Astrocyte (in vitro differentiated cells and primary cell): ENCODE data around the gene PUDP. TPM values are rescaled to one million over a fixed set of nuclear protein-coding genes. Genes with fewer than 3 reads are reported as not detected.
A peak's percentile ranks its signal among the peaks of the same experiment; 100 is the strongest.

Experiments
- DNase-seq: peaks from one replicate; pipeline ENCODE4 v3.0.0-alpha.2; 2010; ENCODE audit warnings: low read depth
- FAIRE-seq: peaks from 2 replicates; lab custom pipeline; 2011; peaks lifted over from hg19 to GRCh38; lab: Jason Lieb, UNC
- H2AFZ ChIP-seq: 2 replicates; pipeline ENCODE4 v1.6.0; 2012; ENCODE audit warnings: low read depth, low read length, inconsistent platforms
- H3K27ac ChIP-seq: 2 replicates; pipeline ENCODE4 v1.5.1; 2011; ENCODE audit warnings: low read depth, low read length, inconsistent platforms
- H3K27me3 ChIP-seq: 2 replicates; pipeline ENCODE4 v1.6.0; 2011; ENCODE audit warnings: low read length, inconsistent platforms; ENCODE audit not compliant: insufficient read depth
- H3K36me3 ChIP-seq: 2 replicates; pipeline ENCODE4 v1.5.1; 2011; ENCODE audit warnings: low read length, inconsistent platforms; ENCODE audit not compliant: insufficient read depth
- H3K4me1 ChIP-seq: 2 replicates; pipeline ENCODE4 v1.5.1; 2011; ENCODE audit warnings: low read length, inconsistent platforms; ENCODE audit not compliant: insufficient read depth
- H3K4me2 ChIP-seq: 2 replicates; pipeline ENCODE4 v1.6.0; 2012; ENCODE audit warnings: low read length, inconsistent platforms
- H3K4me3 ChIP-seq: 2 replicates; pipeline ENCODE4 v1.5.1; 2011; ENCODE audit warnings: low read depth, mild to moderate bottlenecking, low read length, inconsistent platforms; ENCODE audit not compliant: insufficient read depth
- H3K79me2 ChIP-seq: 2 replicates; pipeline ENCODE4 v1.6.0; 2012; ENCODE audit warnings: mild to moderate bottlenecking, low read length, inconsistent platforms; ENCODE audit not compliant: insufficient read depth
- H3K9ac ChIP-seq: 2 replicates; pipeline ENCODE4 v1.6.0; 2012; ENCODE audit warnings: mild to moderate bottlenecking, low read length, inconsistent platforms
- H3K9me3 ChIP-seq: 2 replicates; pipeline ENCODE4 v1.5.1; 2012; ENCODE audit warnings: low read depth, mild to moderate bottlenecking, low read length, inconsistent platforms; ENCODE audit not compliant: insufficient read depth
- H4K20me1 ChIP-seq: 2 replicates; pipeline ENCODE4 v1.6.0; 2012; ENCODE audit warnings: low read length, inconsistent platforms; ENCODE audit not compliant: insufficient read depth
- H3K27ac Mint-ChIP-seq: one replicate; pipeline ENCODE4 v1.8.0; 2021; ENCODE audit warnings: mild to moderate bottlenecking, mixed read lengths; ENCODE audit not compliant: unreplicated experiment
- H3K27me3 Mint-ChIP-seq: one replicate; pipeline ENCODE4 v1.8.0; 2021; ENCODE audit warnings: low read depth, mixed read lengths; ENCODE audit not compliant: unreplicated experiment
- H3K36me3 Mint-ChIP-seq: one replicate; pipeline ENCODE4 v1.8.0; 2021; ENCODE audit warnings: low read depth, mixed read lengths; ENCODE audit not compliant: unreplicated experiment
- H3K4me1 Mint-ChIP-seq: one replicate; pipeline ENCODE4 v1.8.0; 2021; ENCODE audit warnings: low read depth, mixed read lengths; ENCODE audit not compliant: unreplicated experiment
- H3K4me3 Mint-ChIP-seq: one replicate; pipeline ENCODE4 v1.8.0; 2021; ENCODE audit warnings: mild to moderate bottlenecking, moderate library complexity, mixed read lengths; ENCODE audit not compliant: unreplicated experiment
- H3K9me3 Mint-ChIP-seq: one replicate; pipeline ENCODE4 v1.8.0; 2021; ENCODE audit warnings: mild to moderate bottlenecking, mixed read lengths; ENCODE audit not compliant: unreplicated experiment
- EZH2 ChIP-seq: IDR thresholded peaks from 2 replicates; pipeline ENCODE4 v1.6.1; 2012; ENCODE audit warnings: mild to moderate bottlenecking, low read length, inconsistent platforms; ENCODE audit not compliant: insufficient read depth
- total RNA-seq: library from RNA; stranded (reverse); gene quantifications from 2 replicates; pipeline ENCODE4 v1.2.1, GENCODE V29; 2021
- TF ChIP-seq, protein P1 (sequence below): IDR thresholded peaks from 2 replicates; pipeline ENCODE4 v1.5.1; 2011; ENCODE audit warnings: low read depth, mild to moderate bottlenecking, inconsistent platforms, low read length, moderate library complexity; ENCODE audit not compliant: insufficient read depth

PUDP gene
- total RNA-seq, 1 donor from 2014 or later, result 21.8 TPM

DNA sequence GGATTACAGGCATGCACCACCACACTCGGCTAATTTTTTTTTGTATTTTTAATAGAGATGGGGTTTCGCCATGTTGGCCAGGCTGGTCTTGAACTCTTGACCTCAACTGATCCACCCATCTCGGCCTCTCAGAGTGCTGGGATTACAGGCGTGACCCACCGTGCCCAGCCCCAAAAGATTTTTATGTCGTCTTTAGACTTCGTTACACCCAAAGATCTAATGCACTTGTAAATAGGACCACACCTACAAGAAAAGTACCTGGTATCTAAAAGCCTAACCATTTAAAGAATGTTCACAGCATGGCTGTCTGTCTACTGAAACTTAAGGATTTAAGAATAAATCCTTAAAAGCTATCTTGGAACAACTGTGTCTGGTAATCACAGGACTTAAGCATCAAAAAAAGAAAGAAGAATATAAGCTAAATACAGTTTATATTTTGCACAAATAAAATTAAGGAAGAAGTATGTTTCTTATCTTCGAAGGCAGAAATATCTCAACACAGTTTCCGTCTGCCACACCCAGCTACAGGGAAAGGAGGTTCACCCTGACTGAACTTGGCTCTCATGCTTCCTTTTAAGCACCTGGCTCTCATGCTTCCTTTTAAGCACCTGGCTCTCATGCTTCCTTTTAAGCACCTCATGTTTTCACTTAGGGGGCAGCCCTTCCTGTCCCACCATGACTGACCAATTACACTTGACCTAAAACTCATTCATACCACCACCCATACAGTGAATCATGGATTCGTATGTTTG lies 92.4 kb downstream of the PUDP start:
- no peaks in the 10 kb centered on the region for H3K4me1 ChIP-seq
- H4K20me1 ChIP-seq, result no peaks in the 10 kb centered on the region
- H3K4me2 ChIP-seq, result no peak overlapping the region
- DNase-seq, result no peak
- TF ChIP-seq, protein P1, sequence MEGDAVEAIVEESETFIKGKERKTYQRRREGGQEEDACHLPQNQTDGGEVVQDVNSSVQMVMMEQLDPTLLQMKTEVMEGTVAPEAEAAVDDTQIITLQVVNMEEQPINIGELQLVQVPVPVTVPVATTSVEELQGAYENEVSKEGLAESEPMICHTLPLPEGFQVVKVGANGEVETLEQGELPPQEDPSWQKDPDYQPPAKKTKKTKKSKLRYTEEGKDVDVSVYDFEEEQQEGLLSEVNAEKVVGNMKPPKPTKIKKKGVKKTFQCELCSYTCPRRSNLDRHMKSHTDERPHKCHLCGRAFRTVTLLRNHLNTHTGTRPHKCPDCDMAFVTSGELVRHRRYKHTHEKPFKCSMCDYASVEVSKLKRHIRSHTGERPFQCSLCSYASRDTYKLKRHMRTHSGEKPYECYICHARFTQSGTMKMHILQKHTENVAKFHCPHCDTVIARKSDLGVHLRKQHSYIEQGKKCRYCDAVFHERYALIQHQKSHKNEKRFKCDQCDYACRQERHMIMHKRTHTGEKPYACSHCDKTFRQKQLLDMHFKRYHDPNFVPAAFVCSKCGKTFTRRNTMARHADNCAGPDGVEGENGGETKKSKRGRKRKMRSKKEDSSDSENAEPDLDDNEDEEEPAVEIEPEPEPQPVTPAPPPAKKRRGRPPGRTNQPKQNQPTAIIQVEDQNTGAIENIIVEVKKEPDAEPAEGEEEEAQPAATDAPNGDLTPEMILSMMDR, result no peak
- TF ChIP-seq EZH2, result no peak
- FAIRE-seq, result peak; percentile 92
- H3K9me3 ChIP-seq, result no peaks in the 10 kb centered on the region
- Mint-ChIP-seq H3K4me3 (no peak overlapping the region), H3K27ac (no peak overlapping the region), H3K36me3 (peaks cover 6% of the 10 kb centered on the region), H3K9me3 (no peaks in the 10 kb centered on the region), H3K4me1 (no peaks in the 10 kb centered on the region), H3K27me3 (no peaks in the 10 kb centered on the region)
- H3K27me3 ChIP-seq, result no peaks in the 10 kb centered on the region
- H3K9ac ChIP-seq, result no peak overlapping the region
- no peak overlapping the region for H2AFZ ChIP-seq
- no peaks in the 10 kb centered on the region for H3K36me3 ChIP-seq
- H3K4me3 ChIP-seq, result no peak overlapping the region
- no peaks in the 10 kb centered on the region for H3K79me2 ChIP-seq
- H3K27ac ChIP-seq, result no peak overlapping the region

DNA sequence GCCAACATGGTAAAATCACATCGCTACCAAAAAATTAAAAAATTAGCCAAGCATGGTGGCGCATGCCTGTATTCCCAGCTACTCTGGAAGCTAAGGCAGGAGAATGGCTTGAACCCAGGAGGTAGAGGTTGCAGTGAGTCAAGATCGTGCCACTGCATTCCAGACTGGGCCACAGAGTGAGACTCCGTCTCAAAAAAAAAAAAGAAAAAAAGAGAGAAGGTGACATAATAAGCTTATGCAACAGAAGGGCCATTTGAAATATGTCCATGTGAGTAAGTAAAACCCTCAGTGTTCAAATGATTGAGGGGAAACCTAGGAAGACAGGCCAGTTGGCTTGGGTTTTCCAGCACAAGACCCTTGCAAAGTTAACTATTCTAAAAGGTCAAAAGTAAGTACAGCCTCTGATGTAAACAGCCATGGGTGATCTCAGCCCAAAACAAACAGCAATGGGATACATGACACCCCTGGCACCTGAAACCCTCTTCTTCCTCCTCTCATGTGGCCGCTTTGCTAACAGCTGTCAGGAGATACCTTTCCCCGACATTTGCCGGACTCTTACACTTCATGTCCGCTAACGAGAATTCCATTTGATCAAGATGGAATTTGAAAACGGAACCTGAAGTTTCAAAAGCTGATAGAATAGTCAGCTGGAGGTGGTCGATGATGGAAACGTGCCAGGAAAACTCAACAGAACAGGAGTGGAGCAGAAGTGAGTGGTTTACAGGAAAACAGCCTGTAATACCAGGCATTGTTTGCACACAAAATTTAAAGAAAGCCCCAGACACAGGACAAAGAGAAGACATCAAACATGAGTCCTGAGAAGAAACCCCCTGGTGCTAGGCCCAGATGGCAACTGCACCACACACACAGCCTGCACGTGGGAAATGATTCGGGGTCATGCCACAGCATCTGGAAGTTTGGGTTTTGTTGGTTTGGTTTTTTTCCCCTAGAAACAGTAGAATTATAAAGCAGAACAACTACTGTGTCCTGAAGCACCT lies 93.4 kb downstream of the PUDP start:
- peak; percentile 68 for FAIRE-seq
- H3K9me3 Mint-ChIP-seq, result no peaks in the 10 kb centered on the region
- H3K36me3 Mint-ChIP-seq, result peaks cover 6% of the 10 kb centered on the region

More for the DNA sequence above, 93.4 kb downstream of the PUDP start:
- no peak for TF ChIP-seq EZH2
- TF ChIP-seq, protein P1, result no peak
- H3K27me3 ChIP-seq, result no peaks in the 10 kb centered on the region
- no peak overlapping the region for H3K4me2 ChIP-seq
- no peak for DNase-seq
- no peaks in the 10 kb centered on the region for H3K36me3 ChIP-seq
- no peak overlapping the region for H3K4me3 ChIP-seq
- no peaks in the 10 kb centered on the region for H4K20me1 ChIP-seq
- no peak overlapping the region for H3K4me3 Mint-ChIP-seq
- H3K9me3 ChIP-seq, result no peaks in the 10 kb centered on the region
- no peak overlapping the region for H3K27ac ChIP-seq
- H2AFZ ChIP-seq, result no peak overlapping the region
- no peaks in the 10 kb centered on the region for H3K4me1 ChIP-seq
- no peak overlapping the region for H3K27ac Mint-ChIP-seq
- no peak overlapping the region for H3K9ac ChIP-seq
- H3K4me1 Mint-ChIP-seq, result no peaks in the 10 kb centered on the region
- no peaks in the 10 kb centered on the region for H3K27me3 Mint-ChIP-seq
- no peaks in the 10 kb centered on the region for H3K79me2 ChIP-seq
